ENCODE results near the gene MIPEP.

DNA sequence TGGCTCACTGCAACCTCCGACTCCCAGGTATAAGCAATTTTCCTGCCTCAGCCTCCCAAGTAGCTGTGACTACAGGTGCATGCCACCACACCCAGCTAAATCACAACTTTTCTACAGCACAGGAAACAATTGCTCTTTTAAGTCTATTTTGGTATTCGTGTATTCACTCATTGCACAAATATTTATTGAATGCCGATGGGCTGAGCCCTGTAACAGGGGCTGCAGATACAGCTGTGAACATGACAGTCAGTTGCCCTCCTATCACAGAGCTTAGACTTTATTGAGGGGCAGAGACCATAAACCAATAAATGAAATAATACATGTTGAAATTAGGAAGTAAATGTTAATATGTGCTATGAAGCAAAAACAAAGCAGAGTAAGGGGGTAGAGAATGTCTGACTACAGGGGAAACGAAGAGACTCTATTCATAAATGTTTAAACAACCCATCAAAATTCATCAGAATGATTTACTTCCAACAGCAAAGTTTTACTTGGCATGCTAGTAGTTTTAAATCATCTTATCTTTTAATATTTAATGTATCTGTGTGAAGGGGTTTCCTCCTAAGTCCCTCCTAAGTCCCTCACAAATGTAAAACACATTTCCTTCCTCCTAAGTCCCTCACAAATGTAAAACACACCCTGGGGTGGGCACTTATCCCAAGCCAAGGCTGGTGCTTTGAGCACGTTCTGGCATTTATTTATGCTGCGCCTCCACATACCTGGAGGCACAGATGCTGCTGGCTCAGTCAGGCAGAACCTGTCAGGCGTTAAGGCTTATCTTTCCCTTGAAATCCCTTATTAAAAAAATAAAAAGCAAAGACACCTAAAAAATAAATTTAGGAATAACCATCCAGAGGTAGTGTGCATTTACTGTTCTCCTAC is 140.8 kb downstream of the MIPEP start:
- TF ChIP-seq, protein P1, sequence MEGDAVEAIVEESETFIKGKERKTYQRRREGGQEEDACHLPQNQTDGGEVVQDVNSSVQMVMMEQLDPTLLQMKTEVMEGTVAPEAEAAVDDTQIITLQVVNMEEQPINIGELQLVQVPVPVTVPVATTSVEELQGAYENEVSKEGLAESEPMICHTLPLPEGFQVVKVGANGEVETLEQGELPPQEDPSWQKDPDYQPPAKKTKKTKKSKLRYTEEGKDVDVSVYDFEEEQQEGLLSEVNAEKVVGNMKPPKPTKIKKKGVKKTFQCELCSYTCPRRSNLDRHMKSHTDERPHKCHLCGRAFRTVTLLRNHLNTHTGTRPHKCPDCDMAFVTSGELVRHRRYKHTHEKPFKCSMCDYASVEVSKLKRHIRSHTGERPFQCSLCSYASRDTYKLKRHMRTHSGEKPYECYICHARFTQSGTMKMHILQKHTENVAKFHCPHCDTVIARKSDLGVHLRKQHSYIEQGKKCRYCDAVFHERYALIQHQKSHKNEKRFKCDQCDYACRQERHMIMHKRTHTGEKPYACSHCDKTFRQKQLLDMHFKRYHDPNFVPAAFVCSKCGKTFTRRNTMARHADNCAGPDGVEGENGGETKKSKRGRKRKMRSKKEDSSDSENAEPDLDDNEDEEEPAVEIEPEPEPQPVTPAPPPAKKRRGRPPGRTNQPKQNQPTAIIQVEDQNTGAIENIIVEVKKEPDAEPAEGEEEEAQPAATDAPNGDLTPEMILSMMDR (IDR thresholded peaks at IDR 0.05): no peak
- no peak for TF ChIP-seq POLR2A (IDR thresholded peaks at IDR 0.05)
- no peak for TF ChIP-seq POLR2AphosphoS5 (IDR thresholded peaks at IDR 0.05)

All from transverse colon (tissue), 4 donors.